NCI-H446 treated with DMSO at 0.1 percent for 48 hours (cell line): ENCODE measurements around the gene AKAP8L.
"Not testable (repeated sequence)": the region's sequence is repeated elsewhere in the genome, so short reads cannot be mapped to it uniquely, and the experiment has no call there.

Source experiments
- DNase-seq: peaks from one replicate; lab custom pipeline; 2025; lab: John Stamatoyannopoulos, UW

The AKAP8L gene

GRCh38 chr19:15353908-15354307 is 64.9 kb downstream of the AKAP8L start:
- no peak for DNase-seq

- not testable (repeated sequence) for DNase-seq
Observed at GRCh38 chr19:15352535-15352934, 66.3 kb downstream of the AKAP8L start.

GRCh38 chr19:15341328-15341727 is 77.5 kb downstream of the AKAP8L start:
- DNase-seq, result not testable (repeated sequence)

GRCh38 chr19:15340086-15340485 is 78.7 kb downstream of the AKAP8L start:
- DNase-seq, result no peak

GRCh38 chr19:15337202-15337601 is 81.6 kb downstream of the AKAP8L start:
- no peak for DNase-seq

DNA sequence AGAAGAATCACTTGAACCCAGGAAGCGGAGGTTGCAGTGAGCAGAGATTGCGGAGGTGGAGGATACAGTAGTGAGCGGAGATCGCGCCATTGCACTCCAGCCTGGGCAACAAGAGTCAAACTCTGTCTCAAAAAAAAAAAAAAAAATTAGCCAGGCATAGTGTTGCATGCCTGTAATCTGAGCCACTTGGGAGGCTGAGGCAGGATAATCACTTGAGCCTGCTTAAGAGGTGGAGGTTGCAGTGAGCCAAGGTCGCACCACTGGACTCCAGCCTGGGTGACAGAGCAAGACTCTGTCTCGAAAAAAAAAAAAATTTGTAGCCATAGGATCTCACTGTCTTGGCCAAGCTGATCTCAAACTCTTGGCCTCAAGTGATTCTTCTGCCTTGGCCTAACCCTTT is 82.8 kb downstream of the AKAP8L start:
- not testable (repeated sequence) for DNase-seq

DNA sequence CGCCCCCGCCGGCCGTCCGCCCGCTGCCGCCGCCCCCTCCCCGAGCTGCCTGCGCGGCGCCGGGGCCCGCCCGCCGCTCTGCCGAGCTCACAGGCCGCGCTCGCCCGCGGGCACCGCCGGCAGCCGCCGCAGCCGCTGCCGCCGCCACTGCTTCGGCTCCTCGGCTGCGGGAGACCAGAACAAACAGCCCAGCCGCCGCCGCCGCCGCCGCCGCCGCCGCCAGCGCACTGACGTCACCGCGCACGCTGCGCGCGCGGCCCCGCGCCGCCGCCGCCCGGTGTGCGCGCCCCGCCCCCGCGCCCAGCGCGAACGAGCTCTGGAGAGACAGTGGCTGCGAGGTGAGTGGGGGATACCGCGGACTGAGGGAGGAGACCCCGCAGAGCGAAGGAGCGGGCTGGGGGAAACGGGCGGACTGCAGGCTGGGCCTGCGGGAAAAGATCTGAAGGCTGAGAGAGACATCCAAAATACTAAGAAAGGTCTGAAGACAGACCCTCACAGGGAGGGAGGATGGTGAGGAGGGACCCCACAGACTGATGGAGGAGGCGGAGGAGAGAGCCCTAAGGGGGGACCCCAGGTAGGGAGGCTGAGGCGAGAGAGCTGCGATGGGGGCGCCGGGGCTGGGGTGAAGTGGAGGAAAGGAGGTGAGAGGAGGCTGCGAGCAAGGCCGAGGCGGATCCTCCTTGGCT is 86.3 kb downstream of the AKAP8L start, which contains the start of gene BRD4:
Gene BRD4 (minus strand): TSS at position 229 of the 686 bp plus-strand sequence. CDS start 59,440 bp downstream, outside the sequence.
- no peak for DNase-seq

GRCh38 chr19:15331419-15332310 is 87.1 kb downstream of the AKAP8L start:
- peak; percentile 3 for DNase-seq

GRCh38 chr19:15330801-15331418 is 87.9 kb downstream of the AKAP8L start:
- no peak for DNase-seq
